HG03558 (cell line): Measurements from ENCODE around the gene KIF25.

Experiments
- ATAC-seq: cut with Tn5 transposase; IDR thresholded peaks from one replicate; pipeline ENCODE4 v1.9.1; 2021; ENCODE audit warnings: moderate number of reproducible peaks; ENCODE audit not compliant: unreplicated experiment; ENCODE audit errors: extremely low read depth

KIF25 gene

DNA sequence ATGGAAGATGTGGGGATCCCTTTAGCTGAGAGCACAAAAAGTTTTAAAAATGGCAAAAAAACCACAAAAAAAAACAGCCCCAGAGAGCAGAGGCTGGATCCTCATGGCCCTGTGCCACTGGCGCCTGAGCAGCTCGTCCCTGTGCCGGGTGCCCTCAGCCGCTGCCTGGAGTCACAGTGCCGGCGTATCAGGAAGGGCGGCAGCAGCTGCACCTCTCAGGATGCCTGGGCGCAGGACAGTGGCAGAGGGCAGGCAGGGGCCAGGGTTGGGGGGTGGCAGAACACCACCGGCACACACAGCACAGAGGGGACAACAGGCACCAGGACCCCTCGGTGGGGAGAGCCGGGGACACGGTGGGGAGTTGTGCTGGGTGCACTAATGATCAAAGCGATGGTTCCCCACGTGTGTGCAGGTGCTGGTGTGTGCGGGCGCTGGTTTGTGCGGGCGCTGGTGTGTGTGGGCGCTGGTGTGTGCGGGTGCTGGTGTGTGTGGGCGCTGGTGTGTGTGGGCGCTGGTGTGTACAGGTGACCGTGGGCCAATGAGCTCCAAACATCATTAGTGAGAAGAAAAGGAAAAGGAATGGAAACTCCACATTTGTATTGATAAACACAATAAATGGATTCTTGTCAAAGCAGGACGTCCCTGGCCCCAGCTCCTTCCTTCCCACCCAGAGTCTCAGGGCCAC is 83.1 kb downstream of the KIF25 start:
- no peak for ATAC-seq

DNA sequence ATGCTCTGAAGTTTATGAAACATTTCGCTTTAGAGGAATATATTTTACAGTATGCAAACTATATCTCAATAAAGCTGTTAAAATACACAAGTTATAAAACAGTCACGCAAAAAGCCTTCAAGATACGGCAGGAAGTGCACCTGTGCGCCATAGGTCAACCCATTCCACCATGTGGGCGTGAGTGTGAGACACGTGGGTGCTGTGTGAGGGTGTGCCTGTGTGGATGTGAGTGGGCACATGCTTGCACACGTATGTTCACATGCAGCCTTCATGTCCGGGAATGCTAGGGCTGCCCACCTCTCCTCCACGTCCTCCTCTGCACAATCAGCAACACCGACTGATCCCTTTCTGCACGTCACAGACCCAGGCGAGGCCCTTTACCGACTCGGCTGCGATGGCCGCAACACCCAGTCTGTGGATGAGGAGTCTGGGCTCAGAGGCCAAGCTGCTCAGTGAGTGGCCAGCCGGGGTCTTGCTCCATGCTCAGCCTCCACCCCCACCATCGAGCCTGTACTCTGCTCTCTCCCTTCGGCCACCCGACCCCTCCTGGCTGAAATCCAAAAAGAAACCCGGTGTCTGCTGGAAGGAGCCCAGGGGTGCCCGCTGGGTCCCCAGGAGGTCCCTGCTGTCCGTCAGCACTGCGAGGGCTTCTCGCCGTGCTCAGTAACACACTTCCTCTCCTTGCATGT is 84.5 kb downstream of the KIF25 start:
- no peak for ATAC-seq

DNA sequence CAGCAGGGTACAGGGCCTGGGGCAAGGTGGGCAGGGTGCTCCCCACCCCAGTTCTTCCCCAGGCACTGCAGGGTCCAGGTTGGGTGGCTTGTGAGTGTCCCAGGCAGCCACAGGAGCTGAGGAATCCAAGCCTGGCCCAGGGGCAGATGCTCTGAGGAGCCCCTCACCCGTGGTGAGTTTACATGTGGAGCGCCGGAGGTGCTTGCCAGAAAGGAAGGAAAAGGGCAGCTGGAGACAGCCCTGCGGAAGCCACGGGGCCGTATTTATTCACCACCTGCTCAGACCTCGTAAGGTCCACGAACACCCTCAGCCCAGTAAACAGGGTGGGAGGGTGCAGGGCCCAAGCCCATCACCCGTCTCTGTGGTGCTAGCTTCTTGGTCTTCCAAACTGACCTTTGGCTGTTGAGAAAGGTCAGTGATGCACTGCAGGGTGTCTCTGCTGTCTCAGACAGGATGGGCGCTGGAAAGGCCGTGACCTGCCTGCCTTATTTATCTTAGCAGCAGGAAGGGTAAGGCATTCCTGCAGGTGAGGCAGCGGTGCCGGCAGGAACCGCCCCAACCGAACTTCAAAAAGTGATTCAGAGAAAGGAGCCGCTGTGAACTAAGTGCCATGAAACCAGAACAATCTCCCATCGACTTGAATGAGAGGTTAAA is 85.5 kb downstream of the KIF25 start:
- no peak for ATAC-seq

DNA sequence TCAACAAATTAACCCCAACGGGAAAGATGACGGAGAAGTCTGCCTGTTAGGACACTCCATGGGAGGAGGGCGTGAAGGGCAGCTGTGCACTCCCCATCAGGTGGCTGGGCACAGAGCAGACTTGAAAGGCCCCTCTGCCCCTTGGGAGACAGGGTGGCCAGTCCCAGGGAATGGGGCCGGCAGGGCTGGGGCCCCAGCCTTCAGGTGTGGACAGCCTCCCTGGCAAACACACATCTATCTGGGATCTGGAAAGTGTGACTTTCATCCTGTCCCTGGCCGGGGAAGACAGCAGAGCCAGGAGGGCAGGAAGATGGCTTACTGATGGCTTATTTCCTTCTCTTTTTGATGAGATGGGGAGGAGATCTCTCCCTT is 86.0 kb downstream of the KIF25 start:
- no peak for ATAC-seq

DNA sequence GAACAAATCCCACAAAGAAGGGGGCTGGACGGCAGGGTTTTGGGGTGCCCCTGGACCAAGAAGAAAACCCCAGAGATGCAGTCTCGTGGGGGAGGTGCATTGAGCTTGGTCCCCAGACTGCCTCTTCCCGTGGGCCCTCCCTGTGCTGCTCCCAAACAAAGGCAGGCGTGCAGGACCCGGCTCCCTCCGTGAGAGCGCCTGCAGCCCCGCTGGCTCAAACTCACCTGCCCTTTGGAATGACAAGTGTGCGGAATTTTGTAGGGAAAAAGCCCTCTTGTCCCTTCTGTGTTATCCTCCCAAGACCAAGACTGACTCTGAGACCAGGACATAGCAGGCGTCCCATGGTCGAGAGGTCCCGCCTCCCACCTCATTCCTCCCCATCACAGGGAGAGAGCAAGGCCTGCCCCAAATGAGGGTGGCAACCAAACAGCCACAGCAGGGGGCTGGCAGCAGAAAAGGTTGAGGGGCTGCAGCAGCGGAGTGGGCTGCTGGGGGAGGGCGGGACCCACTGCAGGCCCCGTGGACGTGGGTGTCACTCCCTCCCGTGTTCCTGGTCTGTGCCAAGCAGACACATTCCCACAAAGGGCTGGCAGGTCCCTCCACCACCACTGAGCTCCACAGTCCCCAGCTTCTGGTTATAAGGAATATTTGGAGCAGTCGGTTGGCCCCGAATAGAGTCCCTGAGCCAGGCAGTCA is 87.1 kb downstream of the KIF25 start:
- no peak for ATAC-seq

DNA sequence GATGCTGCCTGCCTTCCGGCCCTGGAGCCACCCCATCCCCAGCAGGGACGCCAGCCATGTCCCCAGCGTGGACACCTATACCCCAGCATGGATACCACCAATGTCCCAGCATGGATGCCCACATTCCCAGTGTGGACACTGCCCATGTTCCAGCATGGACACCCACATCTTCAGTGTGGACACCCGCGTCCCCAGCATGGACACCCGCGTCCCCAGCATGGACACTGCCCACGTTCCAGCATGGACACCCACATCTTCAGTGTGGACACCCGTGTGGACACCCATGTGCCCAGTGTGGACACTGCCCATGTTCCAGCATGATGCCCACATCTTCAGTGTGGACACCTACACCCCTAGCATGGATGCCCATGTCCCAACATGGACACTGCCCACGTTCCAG is 88.6 kb downstream of the KIF25 start:
- no peak for ATAC-seq

DNA sequence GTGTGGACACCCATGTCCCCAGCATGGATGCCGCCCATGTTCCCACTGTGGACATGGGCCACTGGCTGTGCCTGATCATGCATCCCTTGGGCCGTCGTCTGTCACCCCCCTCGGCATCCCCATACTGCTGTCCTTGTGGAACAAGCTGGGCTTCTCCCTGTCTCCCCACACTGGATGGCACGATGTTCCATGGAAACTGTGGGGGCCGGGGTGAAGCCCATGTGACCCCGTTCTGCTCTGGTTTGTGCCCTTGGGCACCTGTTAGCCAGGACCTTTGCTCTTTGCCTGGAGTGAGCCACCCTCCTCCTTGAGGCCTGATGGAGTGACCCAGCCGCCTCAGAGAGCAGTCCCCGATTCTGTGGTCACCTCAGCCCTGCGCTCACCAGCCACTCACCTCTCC is 89.1 kb downstream of the KIF25 start:
- no peak for ATAC-seq

GRCh38 chr6:168087436-168088160 is 90.1 kb downstream of the KIF25 start:
- ATAC-seq: no peak

GRCh38 chr6:168088161-168089053 is 90.9 kb downstream of the KIF25 start:
- ATAC-seq: no peak

GRCh38 chr6:168089186-168090063 is 92.0 kb downstream of the KIF25 start:
- no peak for ATAC-seq

DNA sequence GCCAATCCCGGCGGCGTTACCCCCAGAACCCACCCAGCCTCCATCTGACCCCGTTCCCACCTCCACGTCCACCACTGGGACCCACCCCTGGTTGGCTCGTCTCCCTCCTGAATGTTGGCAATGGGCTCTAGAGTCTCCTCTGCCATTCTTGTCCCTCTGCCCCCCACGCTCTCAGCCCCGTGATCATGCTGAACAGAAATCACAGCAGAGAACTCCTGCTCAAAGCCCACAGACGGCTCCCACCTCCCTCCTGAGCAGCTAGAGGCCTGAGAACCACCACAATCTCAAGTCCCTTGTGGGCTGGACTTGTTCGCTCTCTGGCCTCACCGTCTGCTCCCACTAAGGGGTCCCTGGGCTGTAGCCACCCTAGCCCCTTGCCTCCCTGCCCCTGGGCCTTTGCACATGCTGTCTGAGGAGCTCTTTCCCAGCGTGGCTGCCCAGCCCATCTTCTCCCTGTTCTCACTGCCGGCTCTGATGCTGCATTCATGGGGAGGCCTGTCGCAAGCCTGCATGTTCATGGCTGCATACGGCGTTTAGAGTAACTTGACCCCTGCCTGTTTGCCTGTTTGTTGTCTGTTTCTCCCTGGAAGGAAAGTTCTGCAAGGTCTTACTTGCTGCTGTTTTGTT is 92.7 kb downstream of the KIF25 start:
- ATAC-seq: no peak

DNA sequence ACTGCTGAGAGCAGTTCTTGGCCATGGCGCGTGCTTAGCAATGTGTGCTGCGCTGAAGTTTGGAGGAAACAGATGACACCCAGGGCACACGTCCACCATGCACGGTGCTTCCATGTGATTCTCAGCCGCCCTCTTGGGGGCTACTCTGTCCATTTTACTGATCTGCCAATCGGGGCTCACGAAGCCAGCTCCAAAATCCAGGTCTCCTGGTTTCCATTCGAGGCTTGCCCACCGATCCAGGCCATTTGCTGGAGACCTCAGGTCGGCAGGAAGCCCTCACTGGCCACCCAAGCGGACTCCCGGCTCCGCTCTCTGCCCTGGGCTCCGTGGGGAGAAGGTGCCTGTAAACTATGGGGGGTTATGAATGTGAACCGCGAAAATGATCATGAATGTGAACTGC is 93.2 kb downstream of the KIF25 start:
- no peak for ATAC-seq

GRCh38 chr6:168091381-168092264 is 94.2 kb downstream of the KIF25 start:
- no peak for ATAC-seq

DNA sequence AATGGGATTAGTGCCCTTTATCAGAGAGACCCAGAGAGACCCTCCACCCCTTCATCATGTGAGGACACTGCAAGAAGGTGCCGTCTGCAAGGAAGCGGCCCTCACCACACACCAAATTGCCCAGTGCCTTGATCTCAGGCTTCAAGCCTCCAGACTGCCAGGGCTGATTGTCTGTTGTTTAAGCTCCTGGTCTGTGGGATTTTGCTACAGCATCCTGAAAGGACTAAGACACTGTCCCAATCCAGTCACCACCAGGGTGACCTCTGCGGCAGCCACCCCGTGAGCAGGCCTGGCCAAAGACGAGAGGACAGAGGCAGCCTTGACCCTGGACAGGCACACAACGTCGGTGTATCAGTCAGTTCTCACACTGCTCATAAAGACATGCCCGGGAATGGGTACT is 95.1 kb downstream of the KIF25 start:
- ATAC-seq: no peak

GRCh38 chr6:168093071-168093505 is 95.6 kb downstream of the KIF25 start:
- ATAC-seq: no peak

DNA sequence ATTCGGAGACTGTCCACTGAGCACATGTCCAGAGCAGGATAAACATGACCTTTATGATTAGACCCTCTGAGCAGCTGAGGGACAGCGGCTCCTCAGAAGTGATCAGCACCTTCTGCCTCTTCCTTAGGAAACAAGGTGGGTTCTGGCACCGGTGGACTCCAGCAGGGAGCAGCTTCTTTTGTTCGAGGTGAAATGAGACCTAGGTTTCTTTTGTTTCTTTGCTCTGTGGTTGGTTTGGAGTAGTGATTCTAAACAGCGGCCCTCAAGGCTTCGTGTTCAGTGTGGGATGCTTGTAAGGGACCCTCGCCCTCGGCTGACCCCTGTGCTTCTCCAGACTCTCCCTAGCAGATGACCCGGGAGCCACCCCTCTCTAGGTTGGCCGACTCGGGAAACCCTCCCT is 96.2 kb downstream of the KIF25 start:
- no peak for ATAC-seq
